ENCODE results near the gene KLHDC10. TPM values are rescaled to one million over a fixed set of nuclear protein-coding genes. Genes with fewer than 3 reads are reported as not detected.
"Not testable (repeated sequence)": the region's sequence is repeated elsewhere in the genome, so short reads cannot be mapped to it uniquely, and the experiment has no call there.

The KLHDC10 gene
- total RNA-seq, 4 donors from 2014 or later: 17.0 to 28.8 (median 23.0) TPM

- peaks cover 0 to 23% (median 0%) of the 10 kb centered on the region in 3 donors for H3K4me1 ChIP-seq
- H3K36me3 ChIP-seq: peaks cover 0 to 6% of the 10 kb centered on the region in 2 donors
- 71 to 81% methylated on average over 2 to 5 of the region's 11 CpGs for WGBS, 2 donors (ENCODE audit: low coverage in 1 of 2)
- no peak for ATAC-seq
- H3K9me3 ChIP-seq: no peaks in the 10 kb centered on the region
- TF ChIP-seq POLR2AphosphoS5 (IDR thresholded peaks at IDR 0.05): no peak
- TF ChIP-seq CTCF (IDR thresholded peaks at IDR 0.05): peak; percentile 16 to 39 (median 24)
- TF ChIP-seq EP300 (IDR thresholded peaks at IDR 0.05): no peak
- no peak for TF ChIP-seq POLR2A (IDR thresholded peaks at IDR 0.05)
- H3K27ac ChIP-seq: no peak overlapping the region
- no peaks in the 10 kb centered on the region for H3K27me3 ChIP-seq
- no peak overlapping the region for H3K4me3 ChIP-seq
These were observed 13.9 kb downstream of the KLHDC10 start for GRCh38 chr7:130084037-130084875.

GRCh38 chr7:130085235-130085634 lies 14.9 kb downstream of the KLHDC10 start:
- H3K4me3 ChIP-seq: not testable (repeated sequence)

GRCh38 chr7:130086938-130087337 lies 16.6 kb downstream of the KLHDC10 start:
- H3K4me3 ChIP-seq: no peak overlapping the region
- H3K4me1 ChIP-seq: peaks cover 0 to 23% (median 0%) of the 10 kb centered on the region in 3 donors
- no peak overlapping the region for H3K27ac ChIP-seq
- no peaks in the 10 kb centered on the region for H3K9me3 ChIP-seq
- no peak for ATAC-seq
- H3K27me3 ChIP-seq: no peaks in the 10 kb centered on the region
- H3K36me3 ChIP-seq: no peaks in the 10 kb centered on the region
- no peak for TF ChIP-seq EP300 (IDR thresholded peaks at IDR 0.05)
- TF ChIP-seq CTCF (IDR thresholded peaks at IDR 0.05): no peak
- no peak for TF ChIP-seq POLR2AphosphoS5 (IDR thresholded peaks at IDR 0.05)
- TF ChIP-seq POLR2A (IDR thresholded peaks at IDR 0.05): no peak

More at GRCh38 chr7:130085235-130085634, 14.9 kb downstream of the KLHDC10 start:
- H3K4me1 ChIP-seq: peaks cover 0 to 23% (median 0%) of the 10 kb centered on the region in 3 donors
- H3K27me3 ChIP-seq, ATAC-seq, H3K36me3 ChIP-seq, H3K9me3 ChIP-seq, H3K27ac ChIP-seq: not testable (repeated sequence)
- 100% methylated on average over 1 to 5 of the region's 5 CpGs for WGBS, 2 donors (ENCODE audit: low coverage in 1 of 2)

- Histone ChIP-seq H3K4me1 (peaks cover 0 to 25% (median 0%) of the 10 kb centered on the region in 3 donors), H3K27me3 (no peaks in the 10 kb centered on the region), H3K27ac (no peak overlapping the region), H3K9me3 (no peaks in the 10 kb centered on the region), H3K36me3 (no peaks in the 10 kb centered on the region), H3K4me3 (no peak overlapping the region)
- no peak for ATAC-seq
- WGBS, 2 donors (ENCODE audit: low coverage in 1 of 2): 73 to 83% methylated on average over 1 of the region's 1 CpG
- TF ChIP-seq CTCF (IDR thresholded peaks at IDR 0.05) (no peak), POLR2AphosphoS5 (IDR thresholded peaks at IDR 0.05) (no peak), POLR2A (IDR thresholded peaks at IDR 0.05) (no peak), EP300 (IDR thresholded peaks at IDR 0.05) (no peak)
These were observed 17.0 kb downstream of the KLHDC10 start for GRCh38 chr7:130087364-130087763.

GRCh38 chr7:130090745-130091532 lies 20.6 kb downstream of the KLHDC10 start:
- peaks cover 0 to 29% (median 0%) of the 10 kb centered on the region in 3 donors for H3K4me1 ChIP-seq
- H3K27me3 ChIP-seq: no peaks in the 10 kb centered on the region
- ATAC-seq: no peak
- H3K36me3 ChIP-seq: no peaks in the 10 kb centered on the region
- no peak for TF ChIP-seq POLR2AphosphoS5 (IDR thresholded peaks at IDR 0.05)
- TF ChIP-seq POLR2A (IDR thresholded peaks at IDR 0.05): no peak
- TF ChIP-seq CTCF (IDR thresholded peaks at IDR 0.05): no peak
- TF ChIP-seq EP300 (IDR thresholded peaks at IDR 0.05): no peak
- H3K9me3 ChIP-seq: no peaks in the 10 kb centered on the region
- 72 to 83% methylated on average over 3 to 4 of the region's 4 CpGs for WGBS, 2 donors (ENCODE audit: low coverage in 1 of 2)
- H3K4me3 ChIP-seq: no peak overlapping the region
- H3K27ac ChIP-seq: no peak overlapping the region
